Stimulated activated memory B cell treated with anti-CD40 and anti-IgM and Interleukin-4, amounts not matched to agents 10 μg/mL and 1 μg/mL and 100 μg/mL, for 72 hours (primary cell): Measurements from ENCODE around the gene GPR32.

Experiments
- ATAC-seq: fragments of 150-1000 bp; cut with Tn5 transposase; 2 replicates; pipeline ENCODE4 v1.10.0; 2021
- H3K27ac Mint-ChIP-seq: one replicate; pipeline ENCODE4 v1.8.0; 2022; ENCODE audit warnings: mild to moderate bottlenecking, mixed read lengths
- H3K27me3 Mint-ChIP-seq: one replicate; pipeline ENCODE4 v1.8.0; 2022; ENCODE audit warnings: mixed read lengths
- H3K36me3 Mint-ChIP-seq: one replicate; pipeline ENCODE4 v1.8.0; 2022; ENCODE audit warnings: mixed read lengths
- H3K4me1 Mint-ChIP-seq: one replicate; pipeline ENCODE4 v1.8.0; 2022; ENCODE audit warnings: mixed read lengths
- H3K4me3 Mint-ChIP-seq: one replicate; pipeline ENCODE4 v1.8.0; 2022; ENCODE audit warnings: mild to moderate bottlenecking, moderate library complexity, mixed read lengths
- H3K9me3 Mint-ChIP-seq: one replicate; pipeline ENCODE4 v1.8.0; 2022; ENCODE audit warnings: mixed read lengths

The GPR32 gene

DNA sequence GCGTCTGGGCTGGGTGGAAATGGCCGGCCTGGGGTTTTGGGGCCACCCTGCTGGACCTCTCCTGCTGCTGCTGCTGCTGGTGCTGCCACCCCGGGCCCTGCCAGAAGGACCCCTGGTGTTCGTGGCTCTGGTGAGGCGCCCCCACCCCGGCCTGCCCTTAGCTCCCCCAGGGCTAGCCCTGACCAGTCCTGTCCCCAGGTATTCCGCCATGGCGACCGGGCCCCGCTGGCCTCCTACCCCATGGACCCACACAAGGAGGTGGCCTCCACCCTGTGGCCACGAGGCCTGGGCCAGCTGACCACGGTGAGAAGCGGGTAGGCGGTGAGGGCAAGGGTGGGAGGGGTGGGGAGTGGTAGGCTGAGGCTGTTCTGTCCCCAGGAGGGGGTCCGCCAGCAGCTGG, 20.1 kb downstream of the GPR32 start, which contains the start of gene ACP4:
ACP4 (plus strand) TSS at position 20 of the 400 bp plus-strand sequence; CDS start at position 20, 0 bp downstream.
- Mint-ChIP-seq H3K27me3 (peaks cover 15% of the 10 kb centered on the region), H3K27ac (no peak within 1 kb of the TSS), H3K36me3 (no peaks in the 10 kb centered on the region), H3K4me1 (peaks cover 18% of the 10 kb centered on the region), H3K9me3 (no peaks in the 10 kb centered on the region), H3K4me3 (no peak within 1 kb of the TSS)
- no peak for ATAC-seq

DNA sequence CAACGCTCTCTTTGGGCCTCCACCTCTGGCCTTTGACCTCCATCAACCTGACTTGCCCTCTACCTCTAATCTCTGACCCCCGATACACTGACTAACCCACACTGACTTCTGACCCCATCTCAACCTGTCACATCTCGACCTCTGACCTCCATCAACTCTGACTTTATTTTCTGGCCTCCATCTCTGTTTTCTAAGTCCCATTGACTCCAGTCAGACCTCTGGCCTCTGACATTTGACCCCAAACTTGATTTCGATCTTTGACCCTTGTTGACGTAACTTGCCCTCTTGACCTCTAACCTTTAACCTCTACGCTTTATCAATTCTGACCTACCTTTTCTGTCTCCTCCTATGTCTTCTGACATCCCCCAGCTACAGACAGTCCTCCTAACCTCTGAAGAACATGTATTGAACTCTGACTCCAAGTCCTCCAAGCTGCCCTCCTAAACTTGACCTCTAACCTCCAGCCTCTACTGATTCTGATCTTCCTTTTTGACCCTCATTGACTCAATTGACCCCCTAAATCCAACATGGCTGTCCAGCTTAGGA, 20.7 kb downstream of the GPR32 start:
- Mint-ChIP-seq H3K4me3 (no peak overlapping the region), H3K27ac (no peak overlapping the region), H3K36me3 (no peaks in the 10 kb centered on the region), H3K9me3 (no peaks in the 10 kb centered on the region), H3K4me1 (peaks cover 18% of the 10 kb centered on the region), H3K27me3 (peaks cover 9% of the 10 kb centered on the region)
- no peak for ATAC-seq

DNA sequence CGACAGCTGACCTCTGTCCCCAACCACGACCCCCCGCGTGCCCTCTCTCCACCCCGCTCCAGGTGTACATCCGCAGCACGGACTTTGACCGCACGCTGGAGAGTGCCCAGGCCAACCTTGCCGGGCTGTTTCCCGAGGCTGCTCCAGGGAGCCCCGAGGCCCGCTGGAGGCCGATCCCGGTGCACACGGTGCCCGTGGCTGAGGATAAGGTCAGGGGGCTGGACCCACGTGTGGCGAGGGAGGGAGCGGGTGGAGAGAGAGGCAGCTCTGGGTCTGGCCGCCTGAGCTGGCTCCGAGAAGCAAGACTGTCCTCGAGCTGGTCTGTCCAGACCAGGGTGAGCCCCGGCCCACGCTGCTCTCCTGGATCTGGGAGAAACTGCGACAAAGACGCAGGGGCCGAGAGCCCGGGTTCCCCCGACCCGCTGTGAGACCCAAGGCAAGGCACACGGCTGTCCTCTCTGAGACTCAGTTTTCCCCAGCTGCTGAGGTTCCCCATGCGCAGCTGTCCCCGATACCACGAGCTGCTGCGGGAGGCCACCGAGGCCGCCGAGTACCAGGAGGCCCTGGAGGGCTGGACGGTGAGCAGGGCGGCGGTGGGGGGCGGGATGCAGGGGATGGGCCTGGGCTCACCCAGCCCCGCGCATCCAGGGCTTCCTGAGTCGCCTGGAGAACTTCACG, 21.5 kb downstream of the GPR32 start:
- no peak overlapping the region for H3K4me3 Mint-ChIP-seq
- no peaks in the 10 kb centered on the region for H3K36me3 Mint-ChIP-seq
- no peak overlapping the region for H3K27ac Mint-ChIP-seq
- ATAC-seq = no peak
- peaks cover 9% of the 10 kb centered on the region for H3K27me3 Mint-ChIP-seq
- no peaks in the 10 kb centered on the region for H3K9me3 Mint-ChIP-seq
- H3K4me1 Mint-ChIP-seq = peaks cover 18% of the 10 kb centered on the region

DNA sequence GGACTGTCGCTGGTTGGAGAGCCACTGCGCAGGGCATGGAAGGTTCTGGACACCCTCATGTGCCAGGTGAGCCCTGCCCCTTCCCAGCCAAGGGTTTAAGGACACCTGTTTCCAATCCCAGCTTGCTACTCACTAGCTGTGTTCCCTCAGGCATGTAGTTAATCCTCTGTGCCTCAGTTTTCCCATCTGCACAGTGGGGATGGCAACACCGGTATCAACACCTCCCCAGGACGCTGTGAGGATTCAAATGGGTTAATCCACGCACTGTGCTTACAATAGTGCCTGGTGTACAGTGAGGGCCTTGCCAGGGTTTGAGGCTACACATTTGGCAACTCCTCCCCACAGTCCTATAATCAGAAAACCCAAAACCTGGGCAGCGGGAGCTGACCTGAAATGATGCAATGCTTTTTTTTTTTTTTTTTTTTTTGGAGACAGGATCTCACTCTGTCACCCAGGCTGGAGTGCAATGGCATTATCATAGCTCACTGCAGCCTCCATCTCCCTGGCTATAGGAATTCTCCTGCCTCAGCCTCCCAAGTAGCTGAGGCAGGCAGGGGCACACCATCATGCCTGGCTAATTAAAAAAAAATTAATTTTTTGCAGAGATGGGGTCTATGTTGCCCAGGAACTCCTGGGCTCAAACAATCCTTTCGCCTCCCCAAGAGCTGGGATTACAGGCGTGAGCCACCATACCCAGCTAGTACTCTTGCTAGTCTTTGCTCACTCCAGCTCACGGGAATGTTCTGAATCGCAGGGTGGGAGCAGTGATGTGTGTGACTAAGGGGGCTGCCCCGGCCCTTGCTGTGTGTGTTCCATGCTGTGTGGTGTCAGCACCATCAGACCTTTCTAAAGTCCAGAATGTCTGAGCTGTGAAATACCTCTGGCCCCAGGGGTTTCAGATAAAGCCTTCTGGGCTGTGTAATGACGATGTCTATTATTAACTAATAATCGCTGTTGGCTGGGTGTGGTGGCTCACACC, 22.3 kb downstream of the GPR32 start:
- Mint-ChIP-seq H3K27me3 (peaks cover 9% of the 10 kb centered on the region), H3K27ac (no peak overlapping the region), H3K4me1 (peaks cover 18% of the 10 kb centered on the region), H3K4me3 (no peak overlapping the region), H3K9me3 (no peaks in the 10 kb centered on the region), H3K36me3 (peaks cover 8% of the 10 kb centered on the region)
- ATAC-seq = no peak

DNA sequence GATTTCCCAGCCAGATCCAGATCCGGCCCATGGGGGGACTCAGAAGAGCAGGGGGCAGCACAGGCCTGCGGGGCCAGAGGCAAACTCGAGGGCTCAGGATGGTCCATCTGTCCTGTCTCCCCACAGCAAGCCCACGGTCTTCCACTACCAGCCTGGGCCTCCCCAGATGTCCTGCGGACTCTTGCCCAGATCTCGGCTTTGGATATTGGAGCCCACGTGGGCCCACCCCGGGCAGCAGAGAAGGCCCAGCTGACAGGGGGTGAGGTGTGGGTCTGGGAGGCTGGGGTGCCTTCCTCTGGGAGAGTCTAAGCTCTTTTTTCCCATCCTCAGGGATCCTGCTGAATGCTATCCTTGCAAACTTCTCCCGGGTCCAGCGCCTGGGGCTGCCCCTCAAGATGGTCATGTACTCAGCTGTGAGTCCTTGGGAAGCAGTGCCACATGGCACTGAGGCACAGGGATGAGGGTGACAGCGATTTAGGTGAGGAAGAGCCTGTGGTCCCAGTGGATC, 23.3 kb downstream of the GPR32 start:
- H3K4me3 Mint-ChIP-seq = no peak overlapping the region
- peak; percentile 3 for ATAC-seq
- no peak overlapping the region for H3K27ac Mint-ChIP-seq
- H3K9me3 Mint-ChIP-seq = no peaks in the 10 kb centered on the region
- H3K4me1 Mint-ChIP-seq = peaks cover 18% of the 10 kb centered on the region
- peaks cover 9% of the 10 kb centered on the region for H3K27me3 Mint-ChIP-seq
- H3K36me3 Mint-ChIP-seq = peaks cover 16% of the 10 kb centered on the region

DNA sequence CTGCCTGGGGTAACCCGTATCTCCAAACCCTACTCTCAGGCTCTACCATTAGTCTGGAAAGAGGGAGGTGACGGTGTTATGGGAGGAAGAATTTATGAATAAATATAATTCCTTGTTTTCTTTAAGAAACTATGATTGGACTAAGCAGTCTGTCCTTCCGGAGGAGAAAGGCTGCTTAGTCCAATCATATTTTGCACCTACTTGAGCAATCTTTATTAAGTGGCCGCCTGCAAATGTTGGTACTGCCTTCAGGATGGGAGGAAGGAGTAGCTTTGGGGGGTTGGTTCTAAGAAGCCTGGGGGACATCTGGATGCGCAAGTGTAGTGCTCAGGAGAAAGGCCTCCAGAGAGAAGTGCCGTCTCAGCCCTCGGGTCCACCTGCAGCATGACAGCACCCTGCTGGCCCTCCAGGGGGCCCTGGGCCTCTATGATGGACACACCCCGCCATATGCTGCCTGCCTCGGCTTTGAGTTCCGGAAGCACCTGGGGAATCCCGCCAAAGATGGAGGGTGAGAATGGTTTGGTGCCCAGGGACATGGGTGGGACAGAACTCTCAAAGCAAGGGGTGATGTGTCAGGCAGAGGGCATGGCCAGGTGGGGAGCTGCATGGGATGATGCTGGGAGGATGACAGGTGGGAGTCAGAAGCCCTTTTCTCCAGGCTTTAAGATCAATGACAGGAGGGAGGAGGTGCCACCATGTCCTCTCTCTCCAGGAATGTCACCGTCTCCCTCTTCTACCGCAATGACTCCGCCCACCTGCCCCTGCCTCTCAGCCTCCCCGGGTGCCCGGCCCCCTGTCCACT, 24.0 kb downstream of the GPR32 start:
- no peaks in the 10 kb centered on the region for H3K9me3 Mint-ChIP-seq
- H3K4me1 Mint-ChIP-seq = peaks cover 18% of the 10 kb centered on the region
- peak; percentile 53 for ATAC-seq
- H3K27me3 Mint-ChIP-seq = peaks cover 9% of the 10 kb centered on the region
- H3K36me3 Mint-ChIP-seq = peaks cover 16% of the 10 kb centered on the region
- no peak overlapping the region for H3K27ac Mint-ChIP-seq
- H3K4me3 Mint-ChIP-seq = no peak overlapping the region

DNA sequence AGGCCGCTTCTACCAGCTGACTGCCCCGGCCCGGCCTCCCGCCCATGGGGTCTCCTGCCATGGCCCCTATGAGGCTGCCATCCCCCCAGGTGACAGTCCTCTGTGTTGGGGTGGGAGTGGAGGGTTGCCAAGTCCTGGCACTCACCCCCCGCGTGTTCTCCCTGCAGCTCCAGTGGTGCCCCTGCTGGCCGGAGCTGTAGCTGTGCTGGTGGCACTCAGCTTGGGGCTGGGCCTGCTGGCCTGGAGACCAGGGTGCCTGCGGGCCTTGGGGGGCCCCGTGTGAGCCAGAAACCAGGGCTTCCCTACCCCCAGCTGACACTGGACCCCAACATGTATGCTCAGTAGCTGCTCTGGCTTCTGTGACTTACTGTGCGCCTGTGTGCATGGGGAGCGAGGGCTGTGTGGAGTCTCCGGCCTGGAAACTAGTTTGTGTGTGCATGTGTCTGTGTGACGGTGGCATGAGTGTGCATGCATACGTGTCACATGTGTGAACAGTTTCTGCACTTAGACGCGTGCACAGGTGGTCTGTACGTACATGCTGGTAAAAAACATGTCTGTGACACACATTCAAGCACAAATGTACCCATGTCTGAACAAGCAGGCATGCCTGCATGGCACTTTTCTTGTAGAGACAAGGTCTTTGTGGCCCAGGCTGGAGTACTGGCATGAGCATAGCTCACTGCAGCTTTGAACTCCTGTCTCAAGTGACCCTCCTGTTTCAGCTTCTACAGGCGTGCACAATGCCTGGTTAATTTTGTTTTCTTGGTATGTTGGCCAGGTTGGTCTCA, 24.8 kb downstream of the GPR32 start:
- Mint-ChIP-seq H3K27me3 (peaks cover 9% of the 10 kb centered on the region), H3K4me1 (peaks cover 21% of the 10 kb centered on the region), H3K27ac (no peak overlapping the region), H3K36me3 (peaks cover 24% of the 10 kb centered on the region), H3K9me3 (no peaks in the 10 kb centered on the region), H3K4me3 (no peak overlapping the region)
- peak; percentile 18 for ATAC-seq

DNA sequence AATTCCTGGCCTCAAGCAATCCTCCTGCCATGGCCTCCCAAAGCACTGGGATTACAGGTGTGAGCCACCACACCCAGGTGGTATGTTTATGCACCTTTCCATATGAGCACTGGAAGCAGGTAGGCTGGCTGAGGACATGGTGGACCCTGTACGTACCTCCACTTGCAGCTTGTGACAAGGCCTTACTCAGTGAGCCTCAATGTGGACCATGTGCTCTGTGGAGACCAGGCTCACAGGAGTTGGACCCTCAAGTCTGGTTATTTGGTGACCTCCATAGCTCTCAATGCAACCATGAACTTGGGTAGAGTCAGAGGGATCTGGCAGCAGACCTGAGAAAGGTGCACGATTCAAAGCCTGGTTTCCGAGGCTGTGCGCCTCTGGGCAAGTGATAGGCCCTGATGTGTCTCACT, 25.4 kb downstream of the GPR32 start:
- H3K27me3 Mint-ChIP-seq = peaks cover 9% of the 10 kb centered on the region
- H3K4me3 Mint-ChIP-seq = no peak overlapping the region
- no peak for ATAC-seq
- H3K36me3 Mint-ChIP-seq = peaks cover 28% of the 10 kb centered on the region
- peaks cover 25% of the 10 kb centered on the region for H3K4me1 Mint-ChIP-seq
- no peaks in the 10 kb centered on the region for H3K9me3 Mint-ChIP-seq
- no peak overlapping the region for H3K27ac Mint-ChIP-seq

DNA sequence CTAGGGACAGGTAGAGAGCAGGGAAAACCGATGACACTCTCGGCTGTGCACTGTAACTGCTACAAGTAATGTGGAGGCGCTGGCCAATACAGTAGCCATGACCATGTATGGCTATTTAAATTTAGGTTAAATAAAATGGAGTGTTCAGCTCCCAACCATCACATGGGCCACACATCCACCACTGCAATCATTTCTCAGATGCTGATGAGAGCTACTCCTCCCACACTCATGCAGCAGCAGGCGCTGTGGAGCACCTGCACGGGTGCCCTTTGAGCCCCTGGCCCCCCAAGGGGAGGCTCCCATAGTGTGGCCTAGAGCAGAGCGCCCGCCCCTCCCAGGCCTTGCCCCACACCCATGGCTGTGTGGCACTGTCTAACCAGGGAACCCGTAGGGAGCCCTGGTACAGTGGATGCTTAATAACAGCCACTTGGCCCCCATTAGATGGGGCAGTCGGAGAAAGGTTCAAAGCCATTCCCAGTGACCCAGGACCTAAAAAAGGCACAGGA, 25.9 kb downstream of the GPR32 start:
- Mint-ChIP-seq H3K4me1 (peaks cover 25% of the 10 kb centered on the region), H3K27me3 (peaks cover 4% of the 10 kb centered on the region), H3K4me3 (no peak overlapping the region), H3K36me3 (peaks cover 32% of the 10 kb centered on the region), H3K9me3 (no peaks in the 10 kb centered on the region), H3K27ac (no peak overlapping the region)
- no peak for ATAC-seq

DNA sequence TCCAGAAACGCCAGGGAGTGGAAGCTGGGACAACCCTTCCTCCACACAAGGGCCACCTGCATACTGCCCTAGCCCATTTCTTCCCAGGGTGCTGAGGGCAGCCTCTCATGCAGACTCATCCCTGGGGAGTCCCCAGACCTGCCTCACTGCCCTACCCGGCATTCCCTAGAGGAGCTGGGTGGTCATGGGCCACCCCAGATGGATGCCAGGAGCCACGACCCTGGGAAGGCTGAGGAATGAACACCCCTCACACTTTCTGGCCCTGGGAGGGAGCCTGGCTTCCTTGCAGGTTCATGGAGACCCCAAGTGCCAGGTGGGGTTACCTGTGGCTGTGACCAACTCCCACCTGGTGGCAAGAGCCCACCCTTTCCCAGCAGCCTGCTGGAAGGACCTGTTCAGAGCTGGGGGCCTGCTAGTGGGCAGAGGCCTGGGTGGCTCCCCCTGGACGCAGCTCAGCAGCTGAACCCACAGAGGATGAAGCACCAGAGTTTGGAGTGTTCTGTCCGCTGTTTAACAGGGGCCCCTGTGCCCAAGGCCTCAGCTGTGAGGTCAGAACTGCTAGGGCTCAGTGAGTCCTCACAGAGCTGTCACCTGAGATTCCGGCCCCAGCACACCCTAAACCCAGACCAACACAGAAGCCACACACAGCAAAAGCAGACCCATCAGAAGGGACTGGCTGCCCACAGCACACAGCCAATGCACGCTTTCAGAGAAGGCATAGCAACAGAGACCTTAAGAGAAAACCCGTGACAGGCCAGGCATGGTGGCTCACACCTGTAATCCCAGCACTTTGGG, 26.6 kb downstream of the GPR32 start:
- no peaks in the 10 kb centered on the region for H3K27me3 Mint-ChIP-seq
- H3K4me3 Mint-ChIP-seq = no peak overlapping the region
- ATAC-seq = no peak
- H3K36me3 Mint-ChIP-seq = peaks cover 35% of the 10 kb centered on the region
- H3K9me3 Mint-ChIP-seq = no peaks in the 10 kb centered on the region
- H3K27ac Mint-ChIP-seq = no peak overlapping the region
- peaks cover 26% of the 10 kb centered on the region for H3K4me1 Mint-ChIP-seq

DNA sequence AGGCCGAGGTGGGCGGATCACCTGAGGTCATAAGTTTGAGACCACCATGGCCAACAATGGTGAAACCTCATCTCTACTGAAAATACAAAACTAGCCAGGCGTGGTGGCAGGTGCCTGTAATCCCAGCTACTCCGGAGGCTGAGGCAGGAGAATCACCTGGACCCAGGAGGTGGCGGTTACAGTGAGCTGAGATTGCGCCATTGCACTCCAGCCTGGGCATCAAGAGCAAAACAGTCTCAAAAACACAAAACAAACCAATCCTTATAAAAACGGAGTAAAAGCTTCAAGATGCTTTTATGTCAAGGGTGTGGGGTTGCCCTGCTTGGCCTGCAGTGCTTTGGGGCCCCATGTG, 27.1 kb downstream of the GPR32 start:
- H3K27ac Mint-ChIP-seq = no peak overlapping the region
- no peaks in the 10 kb centered on the region for H3K27me3 Mint-ChIP-seq
- H3K4me1 Mint-ChIP-seq = peaks cover 31% of the 10 kb centered on the region
- ATAC-seq = no peak
- no peaks in the 10 kb centered on the region for H3K9me3 Mint-ChIP-seq
- no peak overlapping the region for H3K4me3 Mint-ChIP-seq
- H3K36me3 Mint-ChIP-seq = peaks cover 35% of the 10 kb centered on the region

DNA sequence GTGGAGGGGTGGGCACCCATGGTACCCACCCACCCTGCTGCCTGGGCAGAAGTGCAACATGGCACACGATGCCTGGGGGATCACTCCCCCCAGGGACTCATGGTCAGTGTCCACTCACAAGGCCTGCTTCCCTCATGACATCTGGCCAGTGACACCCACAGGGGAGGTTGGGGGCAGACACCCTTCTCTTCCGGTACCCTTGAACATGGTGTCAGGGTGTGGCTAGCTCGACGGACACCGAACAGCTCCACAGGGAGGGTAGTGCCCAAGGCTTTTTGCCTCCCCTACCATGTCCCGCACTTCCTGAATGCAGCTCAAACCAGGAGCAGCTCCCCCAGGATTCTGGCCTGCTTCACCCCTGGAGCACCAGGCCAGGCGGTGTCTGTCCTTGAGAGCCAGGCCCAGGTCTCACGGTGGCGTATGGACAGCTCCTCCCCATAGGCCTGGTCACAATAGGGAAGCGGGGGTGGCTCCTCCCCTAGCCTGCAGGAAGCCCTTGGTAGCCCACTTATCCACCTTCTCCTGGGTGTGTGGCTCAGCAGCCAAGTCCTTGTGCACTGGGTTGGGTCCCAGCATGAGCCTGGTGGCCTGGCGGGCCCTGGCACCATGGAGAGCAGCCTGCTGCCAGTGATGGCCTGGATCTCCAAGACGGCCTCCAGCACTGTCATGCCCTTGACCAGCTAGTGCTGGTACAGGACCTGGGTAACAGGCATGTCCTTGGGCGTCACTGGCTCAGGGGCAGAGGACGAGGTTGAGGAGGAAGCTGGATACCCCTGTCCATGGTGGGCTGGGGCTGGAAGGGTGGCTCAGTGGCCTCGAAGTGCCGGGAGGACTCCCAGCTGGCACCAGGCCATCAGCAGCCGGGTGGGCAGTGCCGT, 27.8 kb downstream of the GPR32 start:
- no peaks in the 10 kb centered on the region for H3K9me3 Mint-ChIP-seq
- ATAC-seq = no peak
- H3K27ac Mint-ChIP-seq = no peak overlapping the region
- H3K4me3 Mint-ChIP-seq = no peak overlapping the region
- peaks cover 37% of the 10 kb centered on the region for H3K4me1 Mint-ChIP-seq
- H3K27me3 Mint-ChIP-seq = no peaks in the 10 kb centered on the region
- peaks cover 35% of the 10 kb centered on the region for H3K36me3 Mint-ChIP-seq
